Vagina (tissue), 2 donors: ENCODE data around the gene DGKD. TPM values are rescaled to one million over a fixed set of nuclear protein-coding genes. Genes with fewer than 3 reads are reported as not detected.

Experiments
- DNase-seq, 2 donors: peaks; one replicate each; pipeline ENCODE4 v3.0.0-alpha.2; 2017; ENCODE audit errors: extremely low spot score in 2 of 2
- H3K27ac ChIP-seq: fragments of 200-600 bp; sonication (generic); one replicate; pipeline ENCODE4 v1.5.1; 2019
- H3K27me3 ChIP-seq: fragments of 200-600 bp; sonication (generic); one replicate; pipeline ENCODE4 v1.5.1; 2019
- H3K36me3 ChIP-seq, 2 donors: fragments of 200-600 bp; sonication (generic); one replicate each; pipeline ENCODE4 v1.5.1; 2017 to 2019
- H3K4me1 ChIP-seq: fragments of 200-600 bp; sonication (generic); one replicate; pipeline ENCODE4 v1.5.1; 2019
- H3K4me3 ChIP-seq, 2 donors: fragments of 200-600 bp; sonication (generic); 1 replicate in 1 of 2; 2 replicates in 1 of 2; pipeline ENCODE4 v1.5.1; 2016 to 2019
- H3K9me3 ChIP-seq: fragments of 200-600 bp; sonication (generic); one replicate; pipeline ENCODE4 v1.5.1; 2019
- CTCF ChIP-seq, 3 experiments: fragments of 450-650 bp in 2 of 3; fragments of 200-600 bp in 1 of 3; sonication (generic) in 1 of 3; IDR thresholded peaks; one replicate each; pipeline ENCODE4 v1.5.1; 2017 to 2019; ENCODE audit warnings: antibody characterized with exemption in 3 of 3, mild to moderate bottlenecking in 2 of 3, moderate library complexity in 2 of 3
- POLR2A ChIP-seq, 2 donors: fragments of 450-650 bp; IDR thresholded peaks; one replicate each; pipeline ENCODE4 v1.6.1; 2017; ENCODE audit warnings: antibody characterized with exemption in 2 of 2, mild to moderate bottlenecking in 2 of 2, moderate library complexity in 2 of 2
- POLR2AphosphoS5 ChIP-seq, 2 donors: sonication (generic); formaldehyde crosslinking; IDR thresholded peaks; one replicate each; pipeline ENCODE4 v1.9.0; 2017; ENCODE audit warnings: antibody characterized with exemption in 2 of 2, mild to moderate bottlenecking in 2 of 2, low read depth in 1 of 2; ENCODE audit not compliant: insufficient read depth in 1 of 2
- intact Hi-C: fragments of 100-400 bp; cut with DNase I; formaldehyde crosslinking; loops from one replicate; pipeline ENCODE4 v1.15.1; 2023
- total RNA-seq: library from RNA; depleted of rRNA; stranded (reverse); fragments of >200 nt; gene quantifications from one replicate; pipeline ENCODE4 v1.2.3, GENCODE V29; 2016

The DGKD gene
- total RNA-seq, 1 donor from 2014 or later, result 13.3 TPM

GRCh38 chr2:233421091-233421816 lies 67.0 kb downstream of the DGKD start:
- TF ChIP-seq CTCF (IDR thresholded peaks at IDR 0.05), result no peak
- no peak for TF ChIP-seq POLR2A (IDR thresholded peaks at IDR 0.05)
- no peak for TF ChIP-seq POLR2AphosphoS5 (IDR thresholded peaks at IDR 0.05; ENCODE audit: insufficient read depth in 1 of 2, low read depth in 1 of 2)
- intact Hi-C loops, result no loop called here
- H3K27me3 ChIP-seq, result no peaks in the 10 kb centered on the region
- peaks cover 28% of the 10 kb centered on the region for H3K4me1 ChIP-seq
- no peaks in the 10 kb centered on the region for H3K9me3 ChIP-seq
- H3K36me3 ChIP-seq, result no peaks in the 10 kb centered on the region
- no peak overlapping the region for H3K4me3 ChIP-seq
- DNase-seq, result peak in 1 of 2 donors; percentile 60
- H3K27ac ChIP-seq, result no peak overlapping the region

- TF ChIP-seq POLR2A (IDR thresholded peaks at IDR 0.05), result no peak
- no peak for TF ChIP-seq POLR2AphosphoS5 (IDR thresholded peaks at IDR 0.05; ENCODE audit: insufficient read depth in 1 of 2, low read depth in 1 of 2)
- TF ChIP-seq CTCF (IDR thresholded peaks at IDR 0.05), result no peak
- peaks cover 28% of the 10 kb centered on the region for H3K4me1 ChIP-seq
- DNase-seq, result peak in 1 of 2 donors; percentile 60
- H3K27me3 ChIP-seq, result no peaks in the 10 kb centered on the region
- intact Hi-C loops, result no loop called here
- H3K9me3 ChIP-seq, result no peaks in the 10 kb centered on the region
- no peak overlapping the region for H3K4me3 ChIP-seq
- H3K27ac ChIP-seq, result no peak overlapping the region
- no peaks in the 10 kb centered on the region for H3K36me3 ChIP-seq
Measured at GRCh38 chr2:233422050-233422639, 67.9 kb downstream of the DGKD start.

- H3K4me3 ChIP-seq, result no peak overlapping the region
- no peak for DNase-seq
- H3K9me3 ChIP-seq, result no peaks in the 10 kb centered on the region
- intact Hi-C loops, result no loop called here
- H3K36me3 ChIP-seq, result no peaks in the 10 kb centered on the region
- H3K27me3 ChIP-seq, result no peaks in the 10 kb centered on the region
- peaks cover 28% of the 10 kb centered on the region for H3K4me1 ChIP-seq
- TF ChIP-seq CTCF (IDR thresholded peaks at IDR 0.05) (no peak), POLR2AphosphoS5 (IDR thresholded peaks at IDR 0.05; ENCODE audit: insufficient read depth in 1 of 2, low read depth in 1 of 2) (no peak), POLR2A (IDR thresholded peaks at IDR 0.05) (no peak)
- H3K27ac ChIP-seq, result no peak overlapping the region
Measured at GRCh38 chr2:233422649-233423551, 68.6 kb downstream of the DGKD start.

DNA sequence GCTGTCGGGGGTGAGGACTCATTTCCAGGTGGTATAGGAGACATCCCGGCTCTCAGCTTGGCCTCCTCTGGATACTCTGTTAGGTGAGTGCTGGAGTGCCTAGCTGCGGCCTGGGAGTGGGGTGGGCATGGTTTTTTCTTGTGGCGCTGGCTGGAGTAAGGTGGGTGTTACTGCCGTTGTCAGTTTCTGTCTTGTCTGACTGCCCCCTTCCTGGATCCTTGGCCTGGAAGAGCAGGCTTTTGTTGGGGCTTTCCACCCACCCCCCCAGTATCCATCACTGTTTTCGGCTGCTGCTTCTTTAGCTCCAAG lies 69.2 kb downstream of the DGKD start:
- peaks cover 27% of the 10 kb centered on the region for H3K4me1 ChIP-seq

More for the DNA sequence above, 69.2 kb downstream of the DGKD start:
- Histone ChIP-seq H3K9me3 (no peaks in the 10 kb centered on the region), H3K27ac (no peak overlapping the region), H3K27me3 (no peaks in the 10 kb centered on the region), H3K4me3 (no peak overlapping the region), H3K36me3 (no peaks in the 10 kb centered on the region)
- no peak for TF ChIP-seq POLR2AphosphoS5 (IDR thresholded peaks at IDR 0.05; ENCODE audit: insufficient read depth in 1 of 2, low read depth in 1 of 2)
- no peak for TF ChIP-seq CTCF (IDR thresholded peaks at IDR 0.05)
- TF ChIP-seq POLR2A (IDR thresholded peaks at IDR 0.05), result no peak
- intact Hi-C loops, result no loop called here
- DNase-seq, result peak in 1 of 2 donors; percentile 65
